Measurements from ENCODE around the gene GANC.
"Not testable (repeated sequence)": the region's sequence is repeated elsewhere in the genome, so short reads cannot be mapped to it uniquely, and the experiment has no call there.

GANC gene

GRCh38 chr15:42313463-42313862 lies 40.5 kb downstream of the GANC start:
- TF ChIP-seq CTCF (IDR thresholded peaks at IDR 0.05): no peak
- Histone ChIP-seq H3K27ac (no peak overlapping the region), H3K4me3 (no peak overlapping the region)
- no peak for DNase-seq (ENCODE audit: low spot score)

- no peak overlapping the region for H3K27ac ChIP-seq
- no peak for TF ChIP-seq CTCF (IDR thresholded peaks at IDR 0.05)
- no peak overlapping the region for H3K4me3 ChIP-seq
- DNase-seq (ENCODE audit: low spot score): no peak
These were observed 41.8 kb downstream of the GANC start for GRCh38 chr15:42314818-42315217.

- H3K27ac ChIP-seq: no peak overlapping the region
- TF ChIP-seq CTCF (IDR thresholded peaks at IDR 0.05): no peak
- H3K4me3 ChIP-seq: no peak overlapping the region
- DNase-seq (ENCODE audit: low spot score): no peak
These were observed 42.5 kb downstream of the GANC start for GRCh38 chr15:42315521-42315920.

- H3K4me3 ChIP-seq; DNase-seq (ENCODE audit: low spot score); H3K27ac ChIP-seq: not testable (repeated sequence)
These were observed 43.3 kb downstream of the GANC start for GRCh38 chr15:42316282-42316805.

GRCh38 chr15:42319206-42319605 lies 46.2 kb downstream of the GANC start:
- no peak for TF ChIP-seq CTCF (IDR thresholded peaks at IDR 0.05)
- Histone ChIP-seq H3K27ac (no peak overlapping the region), H3K4me3 (no peak overlapping the region)
- no peak for DNase-seq (ENCODE audit: low spot score)

- no peak for DNase-seq (ENCODE audit: low spot score)
- Histone ChIP-seq H3K27ac (no peak overlapping the region), H3K4me3 (no peak overlapping the region)
- TF ChIP-seq CTCF (IDR thresholded peaks at IDR 0.05): no peak
These were observed 51.3 kb downstream of the GANC start for GRCh38 chr15:42324308-42324707.

GRCh38 chr15:42329161-42329560 lies 56.2 kb downstream of the GANC start:
- DNase-seq (ENCODE audit: low spot score): no peak
- Histone ChIP-seq H3K27ac (no peak overlapping the region), H3K4me3 (no peak overlapping the region)
- no peak for TF ChIP-seq CTCF (IDR thresholded peaks at IDR 0.05)

- Histone ChIP-seq H3K27ac (no peak overlapping the region), H3K4me3 (no peak overlapping the region)
- TF ChIP-seq CTCF (IDR thresholded peaks at IDR 0.05): no peak
- no peak for DNase-seq (ENCODE audit: low spot score)
These were observed 57.0 kb downstream of the GANC start for GRCh38 chr15:42329992-42330391.
